SK-N-SH treated with all-trans-retinoic acid at 6 μM for 48 hours (cell line): ENCODE measurements around the gene DSCAM.

Source experiments
- ATAC-seq: fragments of 200-7000 bp; cut with Tn5 transposase; 3 replicates; pipeline ENCODE4 v1.9.1; 2020; ENCODE audit warnings: mild to moderate bottlenecking, moderate library complexity
- ARNTL ChIP-seq: fragments of 450-650 bp; formaldehyde crosslinking; IDR thresholded peaks from 2 replicates; pipeline ENCODE4 v1.5.0; 2020; ENCODE audit warnings: low read depth, mild to moderate bottlenecking, moderate library complexity, borderline replicate concordance
- BACH2 ChIP-seq: fragments of 250-450 bp; sonication (Bioruptor Pico); IDR thresholded peaks from 2 replicates; pipeline ENCODE4 v1.9.0; 2021; ENCODE audit warnings: mild to moderate bottlenecking, borderline replicate concordance
- CSDC2 ChIP-seq: fragments of 250-450 bp; sonication (Bioruptor Pico); IDR thresholded peaks from 2 replicates; pipeline ENCODE4 v1.5.0; 2020; ENCODE audit warnings: mild to moderate bottlenecking, moderate library complexity
- ESRRG ChIP-seq: fragments of 250-450 bp; sonication (Bioruptor Pico); IDR thresholded peaks from 2 replicates; pipeline ENCODE4 v1.6.1; 2021; ENCODE audit warnings: mild to moderate bottlenecking
- GLIS3 ChIP-seq: fragments of 250-450 bp; sonication (Bioruptor Pico); IDR thresholded peaks from 2 replicates; pipeline ENCODE4 v1.5.0; 2020; ENCODE audit warnings: mild to moderate bottlenecking, moderate library complexity
- ISL1 ChIP-seq: fragments of 250-450 bp; sonication (Bioruptor Pico); IDR thresholded peaks from 2 replicates; pipeline ENCODE4 v2.1.2; 2022; ENCODE audit warnings: mild to moderate bottlenecking, moderate library complexity
- OSR1 ChIP-seq: fragments of 250-450 bp; sonication (Bioruptor Pico); IDR thresholded peaks from 2 replicates; pipeline ENCODE4 v1.8.0; 2022; ENCODE audit warnings: moderate library complexity, mild to moderate bottlenecking, inconsistent platforms
- PPARA ChIP-seq: fragments of 250-450 bp; sonication (Bioruptor Pico); IDR thresholded peaks from 2 replicates; pipeline ENCODE4 v1.5.0; 2020; ENCODE audit warnings: mild to moderate bottlenecking, borderline replicate concordance
- RARB ChIP-seq: fragments of 250-450 bp; sonication (Bioruptor Pico); IDR thresholded peaks from 2 replicates; pipeline ENCODE4 v1.8.0; 2021; ENCODE audit warnings: mild to moderate bottlenecking, moderate library complexity
- SNAI2 ChIP-seq: fragments of 250-450 bp; sonication (Bioruptor Pico); IDR thresholded peaks from 2 replicates; pipeline ENCODE4 v1.5.0; 2020; ENCODE audit warnings: mild to moderate bottlenecking, moderate library complexity
- TCF4 ChIP-seq: fragments of 250-450 bp; sonication (Bioruptor Pico); IDR thresholded peaks from 2 replicates; pipeline ENCODE4 v1.8.0; 2021; ENCODE audit warnings: mild to moderate bottlenecking, moderate library complexity, borderline replicate concordance
- TOX ChIP-seq: fragments of 250-450 bp; sonication (Bioruptor Pico); IDR thresholded peaks from 2 replicates; pipeline ENCODE4 v1.8.0; 2021; ENCODE audit warnings: mild to moderate bottlenecking, moderate library complexity, borderline replicate concordance
- ZC3H10 ChIP-seq: fragments of 250-450 bp; sonication (Bioruptor Pico); IDR thresholded peaks from 2 replicates; pipeline ENCODE4 v1.5.1; 2021; ENCODE audit warnings: mild to moderate bottlenecking, moderate library complexity
- ZFP3 ChIP-seq: fragments of 250-450 bp; sonication (Bioruptor Pico); IDR thresholded peaks from 2 replicates; pipeline ENCODE4 v1.5.0; 2020; ENCODE audit warnings: mild to moderate bottlenecking, moderate library complexity
- ZFP30 ChIP-seq: fragments of 450-650 bp; formaldehyde crosslinking; IDR thresholded peaks from 2 replicates; pipeline ENCODE4 v1.5.0; 2022; ENCODE audit warnings: mild to moderate bottlenecking, moderate library complexity
- ZNF565 ChIP-seq: fragments of 450-650 bp; formaldehyde crosslinking; conservative IDR thresholded peaks from 2 replicates; pipeline ENCODE4 v1.5.0; 2020; ENCODE audit warnings: low read depth, mild to moderate bottlenecking, moderate library complexity
- ZNF8 ChIP-seq: fragments of 450-650 bp; formaldehyde crosslinking; IDR thresholded peaks from 2 replicates; pipeline ENCODE4 v1.5.0; 2020; ENCODE audit warnings: mild to moderate bottlenecking, moderate library complexity
- TF ChIP-seq, protein P1 (sequence below): fragments of 250-450 bp; sonication (Bioruptor Pico); IDR thresholded peaks from 2 replicates; pipeline ENCODE4 v1.8.0; 2020; ENCODE audit warnings: mild to moderate bottlenecking, moderate library complexity, borderline replicate concordance
- TF ChIP-seq, protein P2 (sequence below): fragments of 250-450 bp; sonication (Bioruptor Pico); IDR thresholded peaks from 2 replicates; pipeline ENCODE4 v1.5.1; 2020; ENCODE audit warnings: low read depth, mild to moderate bottlenecking, moderate library complexity
- TF ChIP-seq, protein P3 (sequence below): fragments of 250-450 bp; sonication (Bioruptor Pico); IDR thresholded peaks from 2 replicates; pipeline ENCODE4 v1.5.1; 2021; ENCODE audit warnings: mild to moderate bottlenecking, moderate library complexity
- TF ChIP-seq, protein P4 (sequence below): fragments of 250-450 bp; sonication (Bioruptor Pico); IDR thresholded peaks from 2 replicates; pipeline ENCODE4 v1.5.0; 2020; ENCODE audit warnings: mild to moderate bottlenecking, moderate library complexity
- TF ChIP-seq, protein P5 (sequence below): fragments of 250-450 bp; sonication (Bioruptor Pico); IDR thresholded peaks from 2 replicates; pipeline ENCODE4 v1.8.0; 2021; ENCODE audit warnings: low read depth, mild to moderate bottlenecking, moderate library complexity, borderline replicate concordance

The DSCAM gene

DNA sequence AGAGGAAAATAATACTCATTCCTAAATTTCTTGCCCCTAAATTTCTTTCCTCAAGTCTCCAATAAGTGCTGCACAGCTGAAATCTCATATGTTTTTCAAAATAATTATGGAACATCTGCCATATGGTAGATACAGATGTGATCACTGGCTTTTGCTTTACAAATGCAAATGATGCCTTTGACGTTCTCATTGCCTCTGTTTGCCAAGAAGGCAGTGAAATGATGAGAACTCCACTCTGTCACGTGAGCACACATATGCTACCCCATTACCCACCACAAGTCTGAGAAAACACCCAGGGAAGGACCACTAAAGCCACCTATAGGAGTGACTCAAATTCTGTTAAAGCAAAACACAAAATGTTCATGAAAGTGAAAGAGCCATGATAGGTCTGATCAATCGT, 43.9 kb downstream of the DSCAM start:
- ATAC-seq = no peak
- no peak for TF ChIP-seq ZNF8 (CRISPR knock-in tag)
- no peak for TF ChIP-seq ZNF565 (CRISPR knock-in tag)
- no peak for TF ChIP-seq TCF4 (CRISPR knock-in tag)
- TF ChIP-seq ZFP30 (CRISPR knock-in tag) = no peak
- no peak for TF ChIP-seq CSDC2 (CRISPR knock-in tag)
- no peak for TF ChIP-seq ZFP3 (CRISPR knock-in tag)
- TF ChIP-seq, all 23 proteins: peak for 0

DNA sequence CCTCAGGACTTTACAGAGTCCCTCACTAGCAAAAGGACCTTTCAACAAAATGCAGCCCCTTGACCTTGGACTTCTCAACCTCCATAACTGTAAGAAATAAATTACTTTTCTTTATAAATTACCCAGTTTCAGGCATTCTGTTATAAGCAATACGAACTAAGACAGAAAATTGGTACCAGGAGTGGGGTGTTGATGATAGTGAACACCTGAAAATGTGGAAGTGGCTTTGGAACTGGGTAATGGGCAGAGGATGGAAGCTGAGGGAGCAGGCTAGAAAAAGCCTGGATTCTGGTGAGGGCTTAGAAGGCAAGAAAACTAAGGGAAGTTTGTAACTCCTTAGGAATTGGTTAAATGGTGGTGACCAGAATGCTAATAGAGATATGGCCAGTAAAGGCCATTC, 46.8 kb downstream of the DSCAM start:
- no peak for ATAC-seq
- TF ChIP-seq ARNTL (CRISPR knock-in tag) = no peak
- TF ChIP-seq GLIS3 (CRISPR knock-in tag) = no peak
- TF ChIP-seq, protein P1, sequence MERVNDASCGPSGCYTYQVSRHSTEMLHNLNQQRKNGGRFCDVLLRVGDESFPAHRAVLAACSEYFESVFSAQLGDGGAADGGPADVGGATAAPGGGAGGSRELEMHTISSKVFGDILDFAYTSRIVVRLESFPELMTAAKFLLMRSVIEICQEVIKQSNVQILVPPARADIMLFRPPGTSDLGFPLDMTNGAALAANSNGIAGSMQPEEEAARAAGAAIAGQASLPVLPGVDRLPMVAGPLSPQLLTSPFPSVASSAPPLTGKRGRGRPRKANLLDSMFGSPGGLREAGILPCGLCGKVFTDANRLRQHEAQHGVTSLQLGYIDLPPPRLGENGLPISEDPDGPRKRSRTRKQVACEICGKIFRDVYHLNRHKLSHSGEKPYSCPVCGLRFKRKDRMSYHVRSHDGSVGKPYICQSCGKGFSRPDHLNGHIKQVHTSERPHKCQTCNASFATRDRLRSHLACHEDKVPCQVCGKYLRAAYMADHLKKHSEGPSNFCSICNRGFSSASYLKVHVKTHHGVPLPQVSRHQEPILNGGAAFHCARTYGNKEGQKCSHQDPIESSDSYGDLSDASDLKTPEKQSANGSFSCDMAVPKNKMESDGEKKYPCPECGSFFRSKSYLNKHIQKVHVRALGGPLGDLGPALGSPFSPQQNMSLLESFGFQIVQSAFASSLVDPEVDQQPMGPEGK (CRISPR knock-in tag) = no peak
- no peak for TF ChIP-seq TCF4 (CRISPR knock-in tag)
- TF ChIP-seq ZNF8 (CRISPR knock-in tag) = no peak
- TF ChIP-seq ZFP30 (CRISPR knock-in tag) = no peak
- TF ChIP-seq, protein P2, sequence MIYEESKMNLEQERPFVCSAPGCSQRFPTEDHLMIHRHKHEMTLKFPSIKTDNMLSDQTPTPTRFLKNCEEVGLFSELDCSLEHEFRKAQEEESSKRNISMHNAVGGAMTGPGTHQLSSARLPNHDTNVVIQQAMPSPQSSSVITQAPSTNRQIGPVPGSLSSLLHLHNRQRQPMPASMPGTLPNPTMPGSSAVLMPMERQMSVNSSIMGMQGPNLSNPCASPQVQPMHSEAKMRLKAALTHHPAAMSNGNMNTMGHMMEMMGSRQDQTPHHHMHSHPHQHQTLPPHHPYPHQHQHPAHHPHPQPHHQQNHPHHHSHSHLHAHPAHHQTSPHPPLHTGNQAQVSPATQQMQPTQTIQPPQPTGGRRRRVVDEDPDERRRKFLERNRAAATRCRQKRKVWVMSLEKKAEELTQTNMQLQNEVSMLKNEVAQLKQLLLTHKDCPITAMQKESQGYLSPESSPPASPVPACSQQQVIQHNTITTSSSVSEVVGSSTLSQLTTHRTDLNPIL (CRISPR knock-in tag) = no peak
- TF ChIP-seq ISL1 = no peak
- TF ChIP-seq BACH2 (CRISPR knock-in tag) = no peak
- TF ChIP-seq SNAI2 (CRISPR knock-in tag) = no peak
- TF ChIP-seq, protein P3, sequence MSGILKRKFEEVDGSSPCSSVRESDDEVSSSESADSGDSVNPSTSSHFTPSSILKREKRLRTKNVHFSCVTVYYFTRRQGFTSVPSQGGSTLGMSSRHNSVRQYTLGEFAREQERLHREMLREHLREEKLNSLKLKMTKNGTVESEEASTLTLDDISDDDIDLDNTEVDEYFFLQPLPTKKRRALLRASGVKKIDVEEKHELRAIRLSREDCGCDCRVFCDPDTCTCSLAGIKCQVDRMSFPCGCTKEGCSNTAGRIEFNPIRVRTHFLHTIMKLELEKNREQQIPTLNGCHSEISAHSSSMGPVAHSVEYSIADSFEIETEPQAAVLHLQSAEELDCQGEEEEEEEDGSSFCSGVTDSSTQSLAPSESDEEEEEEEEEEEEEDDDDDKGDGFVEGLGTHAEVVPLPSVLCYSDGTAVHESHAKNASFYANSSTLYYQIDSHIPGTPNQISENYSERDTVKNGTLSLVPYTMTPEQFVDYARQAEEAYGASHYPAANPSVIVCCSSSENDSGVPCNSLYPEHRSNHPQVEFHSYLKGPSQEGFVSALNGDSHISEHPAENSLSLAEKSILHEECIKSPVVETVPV (CRISPR knock-in tag) = no peak
- no peak for TF ChIP-seq RARB (CRISPR knock-in tag)
- TF ChIP-seq TOX (CRISPR knock-in tag) = no peak
- TF ChIP-seq ZC3H10 (CRISPR knock-in tag) = no peak
- TF ChIP-seq PPARA (CRISPR knock-in tag) = no peak
- TF ChIP-seq ZFP3 (CRISPR knock-in tag) = no peak
- TF ChIP-seq, protein P4, sequence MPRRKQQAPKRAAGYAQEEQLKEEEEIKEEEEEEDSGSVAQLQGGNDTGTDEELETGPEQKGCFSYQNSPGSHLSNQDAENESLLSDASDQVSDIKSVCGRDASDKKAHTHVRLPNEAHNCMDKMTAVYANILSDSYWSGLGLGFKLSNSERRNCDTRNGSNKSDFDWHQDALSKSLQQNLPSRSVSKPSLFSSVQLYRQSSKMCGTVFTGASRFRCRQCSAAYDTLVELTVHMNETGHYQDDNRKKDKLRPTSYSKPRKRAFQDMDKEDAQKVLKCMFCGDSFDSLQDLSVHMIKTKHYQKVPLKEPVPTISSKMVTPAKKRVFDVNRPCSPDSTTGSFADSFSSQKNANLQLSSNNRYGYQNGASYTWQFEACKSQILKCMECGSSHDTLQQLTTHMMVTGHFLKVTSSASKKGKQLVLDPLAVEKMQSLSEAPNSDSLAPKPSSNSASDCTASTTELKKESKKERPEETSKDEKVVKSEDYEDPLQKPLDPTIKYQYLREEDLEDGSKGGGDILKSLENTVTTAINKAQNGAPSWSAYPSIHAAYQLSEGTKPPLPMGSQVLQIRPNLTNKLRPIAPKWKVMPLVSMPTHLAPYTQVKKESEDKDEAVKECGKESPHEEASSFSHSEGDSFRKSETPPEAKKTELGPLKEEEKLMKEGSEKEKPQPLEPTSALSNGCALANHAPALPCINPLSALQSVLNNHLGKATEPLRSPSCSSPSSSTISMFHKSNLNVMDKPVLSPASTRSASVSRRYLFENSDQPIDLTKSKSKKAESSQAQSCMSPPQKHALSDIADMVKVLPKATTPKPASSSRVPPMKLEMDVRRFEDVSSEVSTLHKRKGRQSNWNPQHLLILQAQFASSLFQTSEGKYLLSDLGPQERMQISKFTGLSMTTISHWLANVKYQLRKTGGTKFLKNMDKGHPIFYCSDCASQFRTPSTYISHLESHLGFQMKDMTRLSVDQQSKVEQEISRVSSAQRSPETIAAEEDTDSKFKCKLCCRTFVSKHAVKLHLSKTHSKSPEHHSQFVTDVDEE (CRISPR knock-in tag) = no peak
- TF ChIP-seq ZNF565 (CRISPR knock-in tag) = no peak

DNA sequence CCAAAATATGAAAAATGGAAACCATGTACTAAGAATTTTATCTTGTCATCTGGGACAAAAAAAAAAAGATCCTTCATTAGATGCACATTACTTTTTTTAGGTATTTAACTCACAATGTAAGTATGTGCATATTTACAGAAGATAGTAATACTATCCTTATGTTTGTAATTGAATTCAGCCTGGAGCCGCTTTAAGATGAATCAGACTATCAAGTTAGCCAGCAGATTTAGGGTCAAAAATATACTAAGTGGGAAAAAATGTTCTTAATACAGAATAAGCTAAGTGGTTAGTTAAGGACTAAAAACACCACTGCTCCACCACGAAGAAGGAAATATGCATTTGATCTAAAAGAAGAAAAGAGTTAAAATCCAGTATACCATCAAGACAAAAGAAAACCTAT, 49.1 kb downstream of the DSCAM start:
- ATAC-seq = no peak
- no peak for TF ChIP-seq ZFP30 (CRISPR knock-in tag)
- TF ChIP-seq GLIS3 (CRISPR knock-in tag) = no peak
- no peak for TF ChIP-seq PPARA (CRISPR knock-in tag)
- TF ChIP-seq OSR1 (CRISPR knock-in tag) = no peak
- no peak for TF ChIP-seq RARB (CRISPR knock-in tag)
- TF ChIP-seq SNAI2 (CRISPR knock-in tag) = no peak
- no peak for TF ChIP-seq TCF4 (CRISPR knock-in tag)
- TF ChIP-seq, protein P5, sequence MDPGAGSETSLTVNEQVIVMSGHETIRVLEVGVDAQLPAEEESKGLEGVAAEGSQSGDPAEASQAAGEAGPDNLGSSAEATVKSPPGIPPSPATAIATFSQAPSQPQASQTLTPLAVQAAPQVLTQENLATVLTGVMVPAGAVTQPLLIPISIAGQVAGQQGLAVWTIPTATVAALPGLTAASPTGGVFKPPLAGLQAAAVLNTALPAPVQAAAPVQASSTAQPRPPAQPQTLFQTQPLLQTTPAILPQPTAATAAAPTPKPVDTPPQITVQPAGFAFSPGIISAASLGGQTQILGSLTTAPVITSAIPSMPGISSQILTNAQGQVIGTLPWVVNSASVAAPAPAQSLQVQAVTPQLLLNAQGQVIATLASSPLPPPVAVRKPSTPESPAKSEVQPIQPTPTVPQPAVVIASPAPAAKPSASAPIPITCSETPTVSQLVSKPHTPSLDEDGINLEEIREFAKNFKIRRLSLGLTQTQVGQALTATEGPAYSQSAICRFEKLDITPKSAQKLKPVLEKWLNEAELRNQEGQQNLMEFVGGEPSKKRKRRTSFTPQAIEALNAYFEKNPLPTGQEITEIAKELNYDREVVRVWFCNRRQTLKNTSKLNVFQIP (CRISPR knock-in tag) = no peak
- TF ChIP-seq, protein P3 (CRISPR knock-in tag) = no peak
- TF ChIP-seq ISL1 = no peak
- TF ChIP-seq TOX (CRISPR knock-in tag) = no peak
- TF ChIP-seq ZC3H10 (CRISPR knock-in tag) = no peak
- TF ChIP-seq ZNF8 (CRISPR knock-in tag) = no peak
- TF ChIP-seq ESRRG (CRISPR knock-in tag) = no peak
- no peak for TF ChIP-seq CSDC2 (CRISPR knock-in tag)
- no peak for TF ChIP-seq ZFP3 (CRISPR knock-in tag)
- TF ChIP-seq BACH2 (CRISPR knock-in tag) = no peak
- TF ChIP-seq, protein P4 (CRISPR knock-in tag) = no peak
